Chondrocyte (in vitro differentiated cells): ENCODE results near the gene OTOGL. TPM values are rescaled to one million over a fixed set of nuclear protein-coding genes. Genes with fewer than 3 reads are reported as not detected.
A peak's percentile ranks its signal among the peaks of the same experiment; 100 is the strongest.

Experiments used
- DNase-seq: peaks from one replicate; pipeline ENCODE4 v3.0.0; 2021; ENCODE audit warnings: mixed read lengths, low spot score
- H3K27ac Mint-ChIP-seq: one replicate; pipeline ENCODE4 v1.8.0; 2021; ENCODE audit warnings: mild to moderate bottlenecking, moderate library complexity, mixed read lengths; ENCODE audit not compliant: unreplicated experiment
- H3K27me3 Mint-ChIP-seq: 2 replicates; pipeline ENCODE4 v1.8.0; 2021; ENCODE audit warnings: low read depth, mixed read lengths
- H3K36me3 Mint-ChIP-seq: 2 replicates; pipeline ENCODE4 v1.8.0; 2021; ENCODE audit warnings: low read depth, mixed read lengths
- H3K4me1 Mint-ChIP-seq: 2 replicates; pipeline ENCODE4 v1.8.0; 2021; ENCODE audit warnings: low read depth, mild to moderate bottlenecking, mixed read lengths
- H3K4me3 Mint-ChIP-seq: one replicate; pipeline ENCODE4 v1.8.0; 2021; ENCODE audit warnings: mild to moderate bottlenecking, moderate library complexity, mixed read lengths; ENCODE audit not compliant: unreplicated experiment
- H3K9me3 Mint-ChIP-seq: 2 replicates; pipeline ENCODE4 v1.8.0; 2021; ENCODE audit warnings: low read depth, mixed read lengths
- CTCF ChIP-seq: fragments of 200-600 bp; sonication (generic); IDR thresholded peaks from 2 replicates; pipeline ENCODE4 v1.5.0; 2021; ENCODE audit warnings: antibody characterized with exemption, mild to moderate bottlenecking, moderate library complexity
- long read RNA-seq: library from polyadenylated mRNA; stranded (forward); transcript quantifications from one replicate; pipeline ENCODE4 v2.0.0, GENCODE V29; 2021
- total RNA-seq: library from RNA; stranded (reverse); gene quantifications from 3 replicates; pipeline ENCODE4 v1.2.1, GENCODE V29; 2021

OTOGL gene, protein sequence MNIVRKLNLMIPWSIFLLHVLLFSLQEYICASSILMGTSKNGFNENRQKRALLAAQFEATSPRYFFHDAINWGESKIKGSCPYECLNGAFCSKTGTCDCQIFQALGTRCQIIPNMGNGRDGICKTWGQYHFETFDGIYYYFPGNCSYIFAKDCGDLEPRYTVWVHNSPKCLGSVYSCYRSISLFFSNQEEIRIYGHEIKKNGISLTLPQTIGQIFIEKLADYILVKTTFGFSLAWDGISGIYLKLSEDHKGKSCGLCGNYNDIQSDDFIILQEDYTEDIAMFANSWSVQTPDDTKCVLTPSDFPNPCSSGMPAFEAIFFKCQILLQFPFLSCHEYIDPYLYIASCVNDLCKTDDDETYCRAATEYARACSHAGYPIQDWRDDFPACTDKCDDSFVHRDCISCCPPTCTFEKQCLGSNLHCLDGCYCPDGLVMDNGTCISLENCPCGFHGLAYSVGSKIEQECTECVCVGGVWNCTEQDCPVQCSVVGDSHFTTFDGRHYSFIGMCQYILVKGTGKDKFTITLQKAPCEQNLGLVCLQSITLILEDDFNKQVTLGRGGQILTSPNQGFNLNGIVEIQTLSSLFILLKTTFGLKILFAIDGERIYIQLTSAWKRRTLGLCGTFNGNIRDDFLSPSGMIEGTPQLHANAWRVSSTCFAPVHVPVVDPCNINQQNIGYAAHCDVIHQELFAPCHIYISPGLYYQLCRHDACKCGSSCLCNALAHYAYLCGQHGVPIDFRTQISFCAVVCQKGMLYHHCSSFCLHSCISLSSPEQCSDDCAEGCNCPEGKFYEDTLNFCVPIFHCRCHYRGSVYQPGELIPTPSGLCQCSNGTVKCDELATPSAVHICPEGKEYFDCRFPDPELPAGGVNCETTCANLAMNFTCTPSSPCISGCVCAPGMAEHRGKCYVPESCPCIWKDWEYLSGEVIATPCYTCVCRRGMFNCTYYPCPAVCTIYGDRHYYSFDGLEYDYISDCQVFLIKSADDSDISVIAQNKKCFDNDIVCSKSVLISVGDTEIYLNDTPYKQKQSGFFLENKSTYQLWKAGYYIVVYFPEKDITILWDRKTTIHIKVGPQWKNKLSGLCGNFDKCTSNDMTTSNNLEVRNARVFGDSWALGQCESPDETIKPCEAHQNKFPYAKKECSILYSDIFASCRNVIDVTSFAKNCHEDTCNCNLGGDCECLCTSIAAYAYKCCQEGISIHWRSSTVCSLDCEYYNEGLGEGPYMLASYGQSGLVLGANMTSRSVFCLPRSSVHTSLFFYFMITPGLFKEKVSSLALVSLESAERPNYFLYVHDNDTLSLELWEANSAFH (N-terminal part only)
- total RNA-seq, result 0.25 to 0.92 TPM in 2 of 3 replicates, not detected in the other
- long read RNA-seq, result 0 reads

DNA sequence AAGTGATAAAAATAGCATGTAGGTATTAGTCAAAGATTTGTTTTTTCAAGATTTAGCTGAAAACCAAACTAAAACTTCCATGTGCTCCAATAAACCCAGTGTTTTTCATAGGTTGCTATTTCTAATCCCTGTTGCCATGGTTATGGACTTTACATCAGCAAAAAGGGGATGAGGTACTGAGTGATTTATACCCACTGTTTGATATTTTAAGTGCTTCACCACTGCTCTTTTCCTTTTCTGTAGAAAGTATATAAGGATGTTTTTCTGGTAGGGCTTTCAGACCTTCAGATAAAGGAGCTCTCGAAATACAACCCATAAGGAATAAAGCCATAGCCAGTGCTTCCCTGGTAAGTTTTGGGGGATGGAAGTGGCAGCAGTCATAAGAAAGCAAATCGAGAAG, at the start of gene OTOGL:
Gene OTOGL (plus strand): TSS at position 279 of the 400 bp plus-strand sequence. CDS start 109,895 bp downstream, outside the sequence.
- DNase-seq, result no peak
- H3K9me3 Mint-ChIP-seq, result peaks cover 5% of the 10 kb centered on the region
- H3K36me3 Mint-ChIP-seq, result no peaks in the 10 kb centered on the region
- no peak for TF ChIP-seq CTCF
- H3K4me3 Mint-ChIP-seq, result no peak within 1 kb of the TSS
- H3K27ac Mint-ChIP-seq, result no peak within 1 kb of the TSS
- no peaks in the 10 kb centered on the region for H3K27me3 Mint-ChIP-seq
- H3K4me1 Mint-ChIP-seq, result peaks cover 13% of the 10 kb centered on the region

GRCh38 chr12:80050236-80050635, 49.1 kb upstream of the OTOGL start:
- Mint-ChIP-seq H3K27me3 (no peaks in the 10 kb centered on the region), H3K9me3 (peaks cover 3% of the 10 kb centered on the region), H3K4me3 (no peak overlapping the region), H3K27ac (no peak overlapping the region), H3K4me1 (peaks cover 26% of the 10 kb centered on the region), H3K36me3 (no peaks in the 10 kb centered on the region)
- no peak for TF ChIP-seq CTCF
- DNase-seq, result no peak

GRCh38 chr12:80053051-80053790, 46.1 kb upstream of the OTOGL start:
- Mint-ChIP-seq H3K27me3 (no peaks in the 10 kb centered on the region), H3K36me3 (no peaks in the 10 kb centered on the region), H3K9me3 (peaks cover 3% of the 10 kb centered on the region), H3K4me3 (no peak overlapping the region), H3K27ac (peak overlapping the region; percentile 57), H3K4me1 (peaks cover 23% of the 10 kb centered on the region)
- TF ChIP-seq CTCF, result no peak
- no peak for DNase-seq

- peaks cover 17% of the 10 kb centered on the region for H3K4me1 Mint-ChIP-seq
- DNase-seq, result no peak
- H3K4me3 Mint-ChIP-seq, result no peak overlapping the region
- H3K9me3 Mint-ChIP-seq, result no peaks in the 10 kb centered on the region
- no peaks in the 10 kb centered on the region for H3K36me3 Mint-ChIP-seq
- no peaks in the 10 kb centered on the region for H3K27me3 Mint-ChIP-seq
- H3K27ac Mint-ChIP-seq, result no peak overlapping the region
- no peak for TF ChIP-seq CTCF
Observed at GRCh38 chr12:80056232-80056631, 43.1 kb upstream of the OTOGL start.
